GM21423 (cell line): ENCODE measurements around the gene CTNND2.
A peak's percentile ranks its signal among the peaks of the same experiment; 100 is the strongest.

Source experiments
- ATAC-seq: cut with Tn5 transposase; IDR thresholded peaks from one replicate; pipeline ENCODE4 v1.9.1; 2021; ENCODE audit warnings: mild to moderate bottlenecking, moderate library complexity; ENCODE audit not compliant: unreplicated experiment

The CTNND2 gene, protein sequence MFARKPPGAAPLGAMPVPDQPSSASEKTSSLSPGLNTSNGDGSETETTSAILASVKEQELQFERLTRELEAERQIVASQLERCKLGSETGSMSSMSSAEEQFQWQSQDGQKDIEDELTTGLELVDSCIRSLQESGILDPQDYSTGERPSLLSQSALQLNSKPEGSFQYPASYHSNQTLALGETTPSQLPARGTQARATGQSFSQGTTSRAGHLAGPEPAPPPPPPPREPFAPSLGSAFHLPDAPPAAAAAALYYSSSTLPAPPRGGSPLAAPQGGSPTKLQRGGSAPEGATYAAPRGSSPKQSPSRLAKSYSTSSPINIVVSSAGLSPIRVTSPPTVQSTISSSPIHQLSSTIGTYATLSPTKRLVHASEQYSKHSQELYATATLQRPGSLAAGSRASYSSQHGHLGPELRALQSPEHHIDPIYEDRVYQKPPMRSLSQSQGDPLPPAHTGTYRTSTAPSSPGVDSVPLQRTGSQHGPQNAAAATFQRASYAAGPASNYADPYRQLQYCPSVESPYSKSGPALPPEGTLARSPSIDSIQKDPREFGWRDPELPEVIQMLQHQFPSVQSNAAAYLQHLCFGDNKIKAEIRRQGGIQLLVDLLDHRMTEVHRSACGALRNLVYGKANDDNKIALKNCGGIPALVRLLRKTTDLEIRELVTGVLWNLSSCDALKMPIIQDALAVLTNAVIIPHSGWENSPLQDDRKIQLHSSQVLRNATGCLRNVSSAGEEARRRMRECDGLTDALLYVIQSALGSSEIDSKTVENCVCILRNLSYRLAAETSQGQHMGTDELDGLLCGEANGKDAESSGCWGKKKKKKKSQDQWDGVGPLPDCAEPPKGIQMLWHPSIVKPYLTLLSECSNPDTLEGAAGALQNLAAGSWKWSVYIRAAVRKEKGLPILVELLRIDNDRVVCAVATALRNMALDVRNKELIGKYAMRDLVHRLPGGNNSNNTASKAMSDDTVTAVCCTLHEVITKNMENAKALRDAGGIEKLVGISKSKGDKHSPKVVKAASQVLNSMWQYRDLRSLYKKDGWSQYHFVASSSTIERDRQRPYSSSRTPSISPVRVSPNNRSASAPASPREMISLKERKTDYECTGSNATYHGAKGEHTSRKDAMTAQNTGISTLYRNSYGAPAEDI (N-terminal part only)

DNA sequence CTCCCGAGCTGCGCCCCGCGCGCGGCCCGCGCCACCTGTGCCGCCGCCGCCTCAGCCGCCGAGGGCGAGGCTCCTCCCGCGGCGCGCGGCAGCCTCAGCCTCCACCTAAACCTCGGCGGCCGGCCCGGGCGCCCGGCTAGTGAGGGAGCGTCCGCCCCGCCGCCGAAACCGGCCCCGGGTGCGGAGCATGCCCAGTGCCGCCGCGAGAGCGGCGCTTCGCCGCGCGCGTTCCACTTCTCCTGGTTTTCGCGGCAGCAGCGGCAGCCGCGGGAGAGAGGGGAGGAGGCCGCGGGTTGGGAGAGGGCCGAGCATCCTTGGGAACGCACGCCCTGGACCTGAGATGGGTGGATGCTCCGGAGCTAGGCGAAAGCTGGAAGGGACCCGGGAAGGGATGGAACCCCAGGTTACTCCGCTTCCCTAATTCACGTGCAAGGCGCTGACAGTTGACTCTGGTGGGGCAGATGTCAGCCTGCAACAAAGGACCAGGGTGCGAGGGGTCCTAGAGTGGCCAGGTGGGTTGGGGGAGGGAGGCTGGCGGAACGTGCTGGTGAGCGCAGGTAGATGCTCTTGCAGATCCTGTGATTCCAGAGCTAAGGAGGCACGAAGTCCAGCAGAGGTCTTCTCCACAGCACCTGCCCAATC, at the start of gene CTNND2:
CTNND2 (minus strand) TSS at position 182 of the 642 bp plus-strand sequence. CDS start 593 bp downstream, outside the sequence.
- ATAC-seq = peak; percentile 29

DNA sequence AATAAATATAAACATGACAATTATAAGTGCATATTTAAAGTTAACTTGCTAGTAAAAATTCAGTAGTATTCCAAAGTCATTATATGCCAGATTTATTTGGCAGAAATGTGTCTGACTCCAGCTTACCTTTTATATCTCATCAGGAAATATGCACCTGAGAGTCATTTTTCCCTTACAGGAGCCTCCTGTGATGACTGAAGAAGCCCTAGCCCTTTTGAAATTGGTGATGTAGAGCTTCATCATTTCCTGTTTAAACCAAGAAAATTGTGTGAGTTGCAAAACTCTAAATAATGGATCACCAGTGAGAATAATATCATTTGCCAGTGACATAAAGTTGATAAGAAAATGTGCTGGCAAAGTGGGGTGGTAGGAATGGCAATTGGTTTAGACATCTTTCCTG, 42.1 kb upstream of the CTNND2 start:
- ATAC-seq = no peak

DNA sequence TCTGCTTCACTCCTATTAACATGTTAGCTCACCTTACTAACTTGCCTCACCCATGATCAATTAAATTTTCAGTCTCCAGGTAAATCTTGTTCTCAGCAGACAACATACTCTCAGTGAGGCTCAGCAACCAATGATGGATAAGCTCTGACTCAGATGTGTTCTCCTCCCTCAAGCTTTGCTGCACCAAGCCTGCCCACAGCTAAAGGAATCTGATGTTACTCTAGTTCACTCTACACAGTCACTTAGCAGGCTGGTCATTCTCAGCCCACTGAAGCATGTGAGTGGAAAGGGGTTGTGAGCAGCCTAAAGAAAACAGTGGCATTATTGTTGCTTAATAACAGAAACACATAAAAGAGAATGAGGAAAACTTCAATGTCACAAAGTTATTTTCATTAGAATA, 37.3 kb upstream of the CTNND2 start:
- no peak for ATAC-seq

DNA sequence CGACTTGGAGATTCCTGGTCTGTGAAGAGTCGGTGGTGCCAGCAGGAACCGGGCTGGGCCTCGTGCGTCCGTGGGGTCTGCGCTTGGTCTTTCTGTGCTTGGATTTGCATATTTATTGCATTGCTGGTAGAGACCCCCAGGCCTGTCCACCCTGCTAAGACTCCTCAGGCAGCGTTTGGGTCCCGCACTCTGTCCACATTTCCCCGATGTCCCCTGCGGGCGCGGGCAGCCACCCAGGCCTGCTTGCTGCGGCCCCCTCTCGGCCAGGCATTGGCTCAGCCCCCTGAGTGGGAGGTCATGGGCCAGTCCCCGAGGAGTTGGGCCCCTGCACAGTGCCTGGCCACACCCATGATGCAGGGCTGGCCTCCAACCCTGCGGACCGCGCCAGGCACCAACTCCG, 27.4 kb upstream of the CTNND2 start:
- no peak for ATAC-seq

DNA sequence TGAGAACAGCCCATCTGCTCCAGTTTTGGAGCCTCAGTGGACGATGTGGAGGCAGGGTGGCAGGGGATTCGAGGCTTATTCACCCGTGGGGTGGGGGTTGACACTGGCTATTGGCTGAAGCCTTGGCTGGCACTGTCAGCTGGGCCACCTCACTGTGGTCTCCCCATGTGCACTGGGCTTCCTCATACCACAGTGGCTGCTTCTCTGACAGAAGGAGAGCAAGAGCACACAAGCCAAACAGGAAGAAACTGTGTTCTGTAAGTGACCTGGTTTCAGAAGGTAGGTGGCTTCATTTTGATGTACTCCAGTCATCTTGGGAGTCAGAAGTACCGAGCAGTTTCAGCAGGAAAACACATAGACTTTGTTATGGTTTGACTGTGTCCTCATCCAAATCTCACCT, 24.7 kb upstream of the CTNND2 start:
- ATAC-seq = no peak

DNA sequence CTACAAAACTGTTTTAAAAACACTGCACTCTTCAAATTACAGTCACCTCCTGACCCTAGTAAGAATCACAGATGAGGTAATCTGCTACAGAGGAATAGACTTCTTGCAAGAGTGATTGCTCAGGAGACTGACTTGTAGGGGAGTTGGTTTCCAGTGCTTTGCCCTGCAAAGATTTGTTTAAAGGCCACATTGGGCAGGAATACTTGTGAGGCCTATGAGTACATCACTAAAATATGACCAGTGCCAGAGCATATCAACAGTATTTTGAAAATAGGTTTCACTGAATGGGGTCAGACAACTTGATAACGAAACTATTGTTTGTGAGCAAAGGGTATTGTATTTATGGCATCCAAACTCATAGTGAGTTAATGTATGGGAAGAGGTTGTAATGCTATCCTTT, 21.5 kb upstream of the CTNND2 start:
- no peak for ATAC-seq

DNA sequence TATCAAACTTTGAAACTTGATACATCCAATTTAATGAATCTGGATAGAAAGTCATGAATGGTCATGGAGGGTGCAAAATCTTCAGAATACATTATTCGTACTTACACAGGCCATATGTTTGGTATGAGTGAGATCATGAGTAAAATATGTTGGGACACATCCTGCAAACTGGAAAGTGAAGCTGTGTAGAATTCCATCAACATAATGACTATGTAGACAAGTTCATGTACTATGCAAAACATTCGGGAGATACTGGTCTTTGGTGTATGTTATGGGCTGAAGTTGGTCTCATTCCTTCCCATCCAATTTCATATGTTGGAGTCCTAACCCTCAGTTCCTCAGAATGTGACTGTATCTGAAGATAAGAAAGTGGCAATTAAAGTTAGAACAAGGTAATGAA, 18.1 kb upstream of the CTNND2 start:
- no peak for ATAC-seq

DNA sequence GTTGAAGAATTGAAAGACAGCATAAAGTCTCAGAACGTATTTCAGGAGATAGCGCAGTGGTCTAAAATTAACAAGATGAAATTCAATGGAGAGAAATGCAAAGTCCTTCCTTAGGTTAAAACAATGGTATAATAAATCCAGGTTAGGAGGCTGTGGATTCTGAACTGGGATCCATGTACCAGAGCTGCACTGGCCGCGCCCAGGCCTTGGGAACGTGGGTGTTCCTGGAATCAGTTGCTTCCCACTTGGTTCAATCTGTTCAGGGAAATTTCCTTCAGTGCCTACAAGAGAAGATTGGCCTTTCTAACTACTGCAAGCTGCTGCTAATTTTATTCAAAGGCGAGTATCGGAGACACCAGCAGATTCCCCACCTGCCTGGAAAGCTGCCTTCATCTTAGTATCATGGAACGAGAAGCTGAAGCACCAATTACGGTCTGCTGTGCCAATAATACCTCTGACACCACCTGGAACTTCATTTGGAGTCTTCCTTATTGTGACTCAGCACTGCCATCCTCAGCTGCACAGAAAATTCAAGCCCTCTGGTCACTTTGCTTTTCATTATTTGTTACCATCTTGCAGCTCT, 14.3 kb upstream of the CTNND2 start:
- ATAC-seq = no peak

DNA sequence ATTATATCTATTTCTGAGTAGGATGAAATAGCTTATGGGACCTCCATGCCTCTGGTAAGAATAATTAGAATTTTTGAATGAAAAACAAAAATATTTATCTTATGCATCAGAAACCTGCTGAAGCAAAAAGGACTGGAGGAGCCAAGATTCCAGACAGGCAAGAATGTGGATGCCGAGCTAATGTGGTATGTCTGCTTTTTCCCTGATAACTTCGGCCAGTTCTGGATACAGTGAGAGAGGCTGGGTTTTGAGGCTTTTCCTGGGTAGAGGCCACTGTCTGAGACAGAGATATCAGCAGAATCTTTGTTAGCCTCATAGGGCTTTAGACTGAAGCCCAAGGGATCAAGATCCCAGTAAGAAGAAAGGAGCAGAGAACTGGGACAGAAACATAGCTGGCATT, 5.2 kb upstream of the CTNND2 start:
- ATAC-seq = no peak

DNA sequence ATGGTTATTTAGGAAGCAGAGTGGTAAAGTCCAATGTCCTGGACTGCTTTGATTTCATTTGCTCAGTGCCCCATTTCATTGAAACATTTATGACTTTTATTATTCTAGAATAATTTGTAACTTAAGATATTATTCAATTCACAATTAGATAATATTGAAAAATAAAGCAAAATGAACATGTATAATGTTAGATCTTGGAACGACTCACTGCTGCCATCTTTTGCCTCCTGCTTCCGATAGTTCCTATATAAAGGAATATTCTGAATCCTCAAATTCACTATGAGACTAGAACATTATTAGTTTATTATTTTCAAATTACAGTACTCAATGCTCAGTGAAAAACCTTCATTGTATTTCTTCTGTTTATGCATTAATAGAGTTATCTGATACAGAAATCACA, 2.3 kb upstream of the CTNND2 start:
- no peak for ATAC-seq

DNA sequence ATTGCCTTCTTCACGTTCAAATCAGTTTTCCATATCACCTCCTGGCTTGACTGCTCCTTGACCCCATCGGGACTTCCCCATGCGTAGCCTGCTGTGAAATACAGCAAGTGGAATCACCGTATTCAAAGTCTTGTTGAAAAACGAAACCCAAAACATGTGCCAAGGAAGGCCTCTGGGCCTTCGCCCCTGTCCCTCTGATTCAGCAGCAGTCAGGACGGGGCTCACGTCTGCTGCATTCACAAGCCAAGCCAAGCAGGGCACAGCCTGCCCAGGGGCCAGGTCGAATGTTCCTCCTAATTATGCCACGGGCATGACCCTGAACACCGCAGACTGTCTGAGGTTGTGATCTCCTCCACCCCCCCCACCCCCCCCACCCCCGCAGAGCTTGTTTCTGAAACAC, 960 bp upstream of the CTNND2 start:
- no peak for ATAC-seq

DNA sequence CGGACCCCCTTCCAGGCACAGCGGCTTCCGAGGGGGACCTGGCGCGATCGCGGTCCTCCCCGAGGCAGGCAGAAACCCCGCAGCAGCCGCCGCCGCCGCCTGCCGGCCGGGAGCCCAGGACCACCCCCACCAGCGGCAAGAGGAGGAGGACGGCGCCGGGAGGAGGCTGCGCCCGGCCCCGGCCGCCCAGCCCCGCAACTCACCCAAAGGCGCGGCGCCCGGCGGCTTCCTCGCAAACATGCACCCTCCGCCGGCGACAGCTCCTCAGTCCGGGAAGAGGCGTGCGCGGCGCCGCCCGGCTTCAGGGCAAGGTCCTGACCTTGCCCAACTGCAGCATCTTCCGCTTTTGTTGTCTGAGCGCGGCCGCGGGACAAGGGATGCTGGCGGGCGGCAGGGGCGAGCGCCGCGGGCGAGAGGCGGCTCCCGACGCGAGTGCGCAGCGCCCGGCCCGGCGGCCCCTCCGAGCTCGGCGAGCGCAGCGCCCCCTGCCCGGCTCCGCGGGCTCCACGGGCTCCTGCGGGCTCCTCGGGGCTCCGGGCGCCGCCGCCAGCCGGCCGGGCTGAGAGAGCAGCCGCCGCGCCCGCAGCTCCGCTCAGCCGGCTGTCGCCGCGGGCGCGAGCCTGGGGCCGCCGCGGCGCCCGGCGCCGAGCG, 507 bp downstream of the CTNND2 start:
- peak; percentile 45 for ATAC-seq

DNA sequence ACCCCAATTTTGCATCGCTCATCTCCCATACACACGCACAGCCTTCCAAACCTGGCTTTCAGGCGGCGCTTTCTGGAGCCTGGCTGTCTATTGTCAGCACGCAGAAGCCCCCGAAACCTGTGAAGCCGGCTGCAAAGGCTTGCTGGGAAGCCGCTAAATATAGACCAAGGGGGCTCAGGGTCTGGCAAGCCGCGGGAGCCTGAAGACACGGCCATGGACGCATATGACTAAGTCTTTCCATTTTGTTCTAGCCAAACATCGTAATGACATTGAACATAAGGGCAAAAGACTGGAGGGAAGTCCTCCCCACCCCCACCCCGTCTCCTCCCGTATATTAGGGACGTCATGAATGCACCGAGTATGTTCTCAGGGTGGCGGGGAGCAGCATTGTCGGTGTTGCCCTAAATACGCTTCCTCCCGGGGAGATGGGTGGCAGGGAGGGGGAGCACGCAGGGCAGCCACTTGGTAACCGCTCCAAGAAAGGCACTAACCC, 1.1 kb downstream of the CTNND2 start:
- ATAC-seq = no peak

DNA sequence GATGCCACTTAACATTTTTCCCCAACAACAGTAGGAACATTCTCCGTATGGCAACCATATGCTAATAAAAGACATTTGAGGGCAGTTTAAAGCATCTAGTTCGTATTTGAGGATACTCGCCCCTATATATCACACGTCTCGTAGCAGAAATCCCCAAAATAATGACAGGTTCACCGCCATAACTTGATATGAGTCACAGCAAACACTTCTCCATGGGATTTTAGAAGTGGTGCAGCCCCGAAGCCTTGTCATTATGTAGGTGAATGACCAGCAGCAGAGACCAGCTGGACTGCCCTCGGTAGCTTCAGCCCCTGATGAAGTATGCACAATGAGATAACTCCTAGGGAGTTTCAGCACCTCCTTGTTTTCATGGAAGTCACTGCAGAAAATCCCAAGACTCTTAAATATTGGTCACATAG, 2.0 kb downstream of the CTNND2 start:
- ATAC-seq = no peak

DNA sequence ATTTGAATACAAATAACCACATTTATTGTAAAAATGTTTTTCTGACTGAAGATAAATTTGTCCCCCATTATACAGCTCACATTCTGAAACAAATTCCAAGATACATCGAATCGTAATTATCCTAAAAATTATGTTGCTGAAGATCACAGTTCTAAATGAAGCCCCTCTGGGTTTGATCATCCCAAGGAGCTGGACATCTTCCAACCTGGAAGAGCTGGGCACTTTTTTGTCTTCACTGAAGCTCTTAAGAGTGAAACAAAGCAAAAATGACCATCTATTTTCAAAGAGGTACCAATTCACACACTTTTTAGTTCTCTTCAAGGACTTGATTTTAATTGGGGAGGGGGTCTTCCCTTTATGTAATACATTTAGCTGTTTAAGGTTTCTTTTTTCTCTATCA, 5.5 kb downstream of the CTNND2 start:
- ATAC-seq = no peak

DNA sequence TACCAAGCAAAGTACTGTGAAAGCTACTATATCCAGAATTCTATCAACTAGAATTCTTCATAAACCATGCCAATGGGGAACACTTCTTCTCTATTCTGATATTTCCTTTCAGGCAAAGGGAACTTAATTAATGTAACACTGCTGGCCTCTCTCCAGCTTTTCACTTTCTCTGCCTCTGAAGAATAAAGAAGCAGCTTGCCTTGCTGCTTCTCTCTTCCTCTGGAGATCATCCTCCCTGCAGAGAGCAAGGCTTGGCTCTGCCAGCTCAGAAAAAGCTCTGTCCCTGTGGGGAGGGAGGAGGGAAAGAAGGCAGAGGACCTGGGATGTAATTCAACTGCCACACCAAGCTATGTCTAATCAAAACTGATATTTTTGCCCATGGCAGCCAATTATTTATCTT, 6.5 kb downstream of the CTNND2 start:
- ATAC-seq = no peak

DNA sequence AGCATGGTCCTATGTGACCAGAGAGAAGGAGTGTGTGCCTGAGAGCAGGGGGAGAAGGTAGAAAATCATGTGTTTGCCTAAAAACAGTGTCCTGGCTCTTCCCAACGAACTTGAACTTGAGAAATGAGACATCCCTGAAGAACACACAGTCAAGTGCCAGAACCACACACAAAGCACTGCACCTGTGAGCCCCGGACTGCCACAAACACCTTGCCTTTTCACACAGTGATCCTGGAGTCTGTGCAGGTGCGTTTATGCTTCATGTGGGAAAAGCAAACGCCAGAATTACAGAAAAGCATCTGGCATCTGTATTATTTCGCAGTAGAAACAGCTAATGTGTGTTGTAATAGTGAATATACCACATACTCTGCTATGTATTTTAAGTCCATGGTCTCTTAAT, 9.3 kb downstream of the CTNND2 start:
- ATAC-seq = no peak

DNA sequence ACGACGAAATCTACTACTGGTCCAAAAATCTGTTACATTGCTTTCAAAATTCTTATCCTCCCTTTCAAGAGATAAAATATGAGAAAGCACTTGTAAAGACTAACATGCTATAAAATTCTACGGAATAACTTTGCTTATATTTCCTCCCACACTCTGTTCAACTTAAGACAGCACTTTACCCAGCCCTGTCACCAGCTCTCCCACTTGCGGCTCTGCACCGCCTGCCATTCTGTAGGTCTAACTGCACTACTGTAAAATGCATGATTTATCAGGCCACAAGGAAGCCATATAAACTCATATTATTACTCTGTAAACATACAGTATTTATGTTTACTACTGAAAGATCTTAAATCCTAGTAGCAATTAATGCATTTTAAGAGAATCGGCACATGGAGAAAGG, 11.4 kb downstream of the CTNND2 start:
- no peak for ATAC-seq

DNA sequence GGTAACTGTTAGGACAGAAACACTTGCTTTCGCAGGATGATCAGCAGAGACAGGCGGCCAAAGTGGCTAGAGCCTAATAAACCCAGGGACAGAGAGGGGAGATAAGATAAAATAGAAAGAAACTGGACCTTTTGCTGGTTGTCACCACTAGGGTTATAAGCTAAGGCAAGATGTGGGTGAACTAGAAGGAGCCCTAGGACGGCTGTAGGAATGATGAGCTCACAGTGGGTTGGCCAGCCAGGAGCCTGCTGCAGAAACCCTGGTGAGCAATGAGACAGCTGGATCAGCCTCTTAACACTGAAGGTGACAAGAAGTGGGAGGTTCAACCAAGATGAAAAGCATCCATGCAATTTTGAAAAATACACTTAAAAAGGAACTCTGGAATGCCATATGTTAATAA, 13.5 kb downstream of the CTNND2 start:
- no peak for ATAC-seq

DNA sequence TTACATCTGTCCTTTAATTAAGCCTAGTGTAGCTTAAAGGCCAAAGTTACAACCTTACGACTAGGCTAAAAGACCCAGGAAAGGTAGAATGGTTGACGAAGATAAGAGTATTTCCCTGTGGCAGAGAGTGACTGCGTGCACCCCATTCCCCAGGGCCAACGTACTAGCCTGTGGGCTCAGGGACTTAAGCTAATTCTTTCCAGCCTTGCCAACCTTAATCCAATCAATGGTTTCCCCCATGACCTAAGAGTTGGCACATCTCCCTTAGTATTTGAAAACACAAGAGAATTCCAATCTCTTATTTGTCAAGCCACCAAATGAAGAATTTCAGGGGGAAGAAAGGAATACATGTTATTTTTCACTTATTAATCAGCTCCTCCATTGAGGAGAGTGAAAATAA, 16.0 kb downstream of the CTNND2 start:
- no peak for ATAC-seq
